Smooth muscle cell of the coronary artery (primary cell): ENCODE results near the gene SLC6A20. TPM values are rescaled to one million over a fixed set of nuclear protein-coding genes. Genes with fewer than 3 reads are reported as not detected.

Experiments used
- total RNA-seq: library from RNA; depleted of rRNA; stranded (reverse); fragments of >200 nt; gene quantifications from 2 replicates; pipeline ENCODE4 v1.2.3, GENCODE V29; 2014; ENCODE audit warnings: low replicate concordance

Gene SLC6A20
- total RNA-seq = not detected in 2 replicates

GRCh38 chr3:45795882-45796765, at the start of gene SLC6A20:
Gene SLC6A20, minus strand, starts transcription at chr3:45796536. Its CDS starts 117 bp downstream, at chr3:45796419.

GRCh38 chr3:45841757-45842491, 45.6 kb upstream of the SLC6A20 start, which contains the start of gene LZTFL1:
Gene LZTFL1, minus strand, starts transcription at chr3:45842119. Its CDS starts 128 bp downstream, at chr3:45841991.

Other genes with a start within 250 kb of the SLC6A20 start
- gene LIMD1, start 201.8 kb downstream of the SLC6A20 start, total RNA-seq = 7.7 and 10.4 TPM in 2 replicates
- gene SACM1L, start 107.1 kb downstream of the SLC6A20 start, total RNA-seq = 21.0 and 34.5 TPM in 2 replicates
- 9.1 and 15.2 TPM in 2 replicates for gene LZTFL1, start 45.6 kb upstream of the SLC6A20 start, total RNA-seq
- gene CCR9, start 90.0 kb upstream of the SLC6A20 start, total RNA-seq = not detected in 2 replicates
- not detected in 2 replicates for gene CXCR6, start 146.9 kb upstream of the SLC6A20 start, total RNA-seq
- 23.2 and 28.4 TPM in 2 replicates for gene FYCO1, start 199.3 kb upstream of the SLC6A20 start, total RNA-seq
- 0.23 TPM in 1 of 2 replicates, not detected in the other for gene XCR1, start 230.9 kb upstream of the SLC6A20 start, total RNA-seq